Breast epithelium (tissue), 4 donors: ENCODE data around the gene CPN1. TPM values are rescaled to one million over a fixed set of nuclear protein-coding genes. Genes with fewer than 3 reads are reported as not detected.

Source experiments
- DNase-seq, 2 donors: peaks; one replicate each; pipeline ENCODE4 v3.0.0-alpha.2; 2019; ENCODE audit warnings: low spot score in 2 of 2
- H3K27ac ChIP-seq, 2 donors: fragments of 200-600 bp; sonication (generic) in 1 of 2; one replicate each; pipeline ENCODE4 v1.5.1; 2016 to 2019; ENCODE audit warnings: mild to moderate bottlenecking in 1 of 2
- H3K27me3 ChIP-seq, 2 donors: fragments of 200-600 bp; sonication (generic) in 1 of 2; one replicate each; pipeline versions ENCODE4 v1.5.1 to v1.6.0; 2017 to 2019; ENCODE audit warnings: control low read depth in 1 of 2, mild to moderate bottlenecking in 1 of 2
- H3K36me3 ChIP-seq: fragments of 200-600 bp; one replicate; pipeline ENCODE4 v1.5.1; 2019
- H3K4me1 ChIP-seq, 2 donors: fragments of 200-600 bp; sonication (generic); one replicate each; pipeline ENCODE4 v1.5.1; 2016 to 2019; ENCODE audit warnings: control low read depth in 1 of 2
- H3K4me3 ChIP-seq, 3 donors: fragments of 200-600 bp; sonication (generic); 1 replicate in 2 of 3; 2 replicates in 1 of 3; pipeline ENCODE4 v1.5.1; 2016 to 2019; ENCODE audit warnings: mild to moderate bottlenecking in 3 of 3, moderate library complexity in 2 of 3
- H3K9me3 ChIP-seq, 2 donors: fragments of 200-600 bp; sonication (generic) in 1 of 2; one replicate each; pipeline ENCODE4 v1.5.1; 2016 to 2019; ENCODE audit warnings: control low read depth in 1 of 2
- POLR2A ChIP-seq: fragments of 450-650 bp; IDR thresholded peaks from one replicate; pipeline ENCODE4 v1.6.1; 2016; ENCODE audit warnings: antibody characterized with exemption, mild to moderate bottlenecking, moderate library complexity
- POLR2AphosphoS5 ChIP-seq, 3 donors: sonication (generic); formaldehyde crosslinking; IDR thresholded peaks; one replicate each; pipeline ENCODE4 v1.6.1; 2017; ENCODE audit warnings: antibody characterized with exemption in 3 of 3
- intact Hi-C: fragments of 100-400 bp; cut with DNase I; formaldehyde crosslinking; loops from one replicate; pipeline ENCODE4 v1.15.1; 2023; ENCODE audit warnings: low total_unique reads
- total RNA-seq, 3 donors: library from RNA; depleted of rRNA; stranded (reverse); fragments of >200 nt; gene quantifications; one replicate each; pipeline ENCODE4 v1.1.0, GENCODE V29; 2016
- TF ChIP-seq, protein P1 (sequence below), 3 donors: fragments of 450-650 bp; IDR thresholded peaks; one replicate each; pipeline ENCODE4 v1.5.1; 2016 to 2017; ENCODE audit warnings: antibody characterized with exemption in 3 of 3, mild to moderate bottlenecking in 3 of 3, moderate library complexity in 3 of 3

The CPN1 gene
- total RNA-seq, 3 donors from 2014 or later: not detected

DNA sequence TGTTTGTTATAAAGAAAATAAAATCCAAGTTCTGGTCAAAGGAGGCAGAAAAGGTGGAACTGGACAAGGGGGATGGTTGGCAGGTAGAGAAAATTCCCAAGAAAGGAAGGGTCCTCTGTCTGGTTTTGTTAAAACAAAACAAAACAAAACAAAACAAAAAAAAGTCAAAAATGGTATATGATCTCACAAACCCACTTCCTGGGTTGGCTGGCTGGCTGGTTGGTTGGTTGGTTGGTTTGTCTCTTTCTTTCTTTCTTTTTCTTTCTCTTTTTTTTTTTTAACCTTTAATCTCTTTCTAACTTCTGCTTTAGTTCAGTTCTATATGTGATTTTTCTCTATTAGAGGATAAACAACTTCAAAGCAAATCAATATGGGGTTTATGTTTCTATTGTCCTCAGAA is 41.1 kb upstream of the CPN1 start:
- H3K4me3 ChIP-seq: no peak overlapping the region
- peaks cover 0 to 1% of the 10 kb centered on the region in 2 donors for H3K27me3 ChIP-seq
- H3K27ac ChIP-seq: no peak overlapping the region
- no peaks in the 10 kb centered on the region for H3K4me1 ChIP-seq
- no peak for DNase-seq
- H3K9me3 ChIP-seq: no peaks in the 10 kb centered on the region
- TF ChIP-seq, protein P1, sequence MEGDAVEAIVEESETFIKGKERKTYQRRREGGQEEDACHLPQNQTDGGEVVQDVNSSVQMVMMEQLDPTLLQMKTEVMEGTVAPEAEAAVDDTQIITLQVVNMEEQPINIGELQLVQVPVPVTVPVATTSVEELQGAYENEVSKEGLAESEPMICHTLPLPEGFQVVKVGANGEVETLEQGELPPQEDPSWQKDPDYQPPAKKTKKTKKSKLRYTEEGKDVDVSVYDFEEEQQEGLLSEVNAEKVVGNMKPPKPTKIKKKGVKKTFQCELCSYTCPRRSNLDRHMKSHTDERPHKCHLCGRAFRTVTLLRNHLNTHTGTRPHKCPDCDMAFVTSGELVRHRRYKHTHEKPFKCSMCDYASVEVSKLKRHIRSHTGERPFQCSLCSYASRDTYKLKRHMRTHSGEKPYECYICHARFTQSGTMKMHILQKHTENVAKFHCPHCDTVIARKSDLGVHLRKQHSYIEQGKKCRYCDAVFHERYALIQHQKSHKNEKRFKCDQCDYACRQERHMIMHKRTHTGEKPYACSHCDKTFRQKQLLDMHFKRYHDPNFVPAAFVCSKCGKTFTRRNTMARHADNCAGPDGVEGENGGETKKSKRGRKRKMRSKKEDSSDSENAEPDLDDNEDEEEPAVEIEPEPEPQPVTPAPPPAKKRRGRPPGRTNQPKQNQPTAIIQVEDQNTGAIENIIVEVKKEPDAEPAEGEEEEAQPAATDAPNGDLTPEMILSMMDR (IDR thresholded peaks at IDR 0.05): no peak
- no peak for TF ChIP-seq POLR2A
- no peak for TF ChIP-seq POLR2AphosphoS5 (IDR thresholded peaks at IDR 0.05)
- intact Hi-C loops: no loop called here
- H3K36me3 ChIP-seq: no peaks in the 10 kb centered on the region

DNA sequence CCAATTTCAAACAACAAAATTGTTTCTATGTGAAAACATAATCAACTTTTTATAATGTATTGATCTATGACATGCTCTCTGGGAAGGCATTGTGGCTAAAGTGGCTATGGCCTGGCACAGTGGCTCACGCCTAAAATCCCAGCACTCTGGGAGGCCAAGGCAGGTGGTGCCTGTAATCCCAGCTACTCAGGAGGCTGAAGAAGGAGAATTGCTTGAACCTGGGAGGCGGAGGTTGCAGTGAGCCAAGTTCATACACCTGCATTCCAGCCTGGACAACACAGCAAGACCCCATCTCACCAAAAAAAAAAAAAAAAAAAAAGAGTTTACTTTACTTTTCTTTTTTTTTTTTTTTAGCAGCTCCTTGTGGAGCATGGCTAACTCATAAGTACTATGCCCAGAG is 38.9 kb upstream of the CPN1 start:
- Histone ChIP-seq H3K27ac (no peak overlapping the region), H3K9me3 (no peaks in the 10 kb centered on the region), H3K36me3 (no peaks in the 10 kb centered on the region), H3K27me3 (peaks cover 0 to 7% of the 10 kb centered on the region in 2 donors), H3K4me3 (no peak overlapping the region), H3K4me1 (no peaks in the 10 kb centered on the region)
- DNase-seq: no peak
- no peak for TF ChIP-seq POLR2A
- TF ChIP-seq, protein P1 (IDR thresholded peaks at IDR 0.05): no peak
- no peak for TF ChIP-seq POLR2AphosphoS5 (IDR thresholded peaks at IDR 0.05)
- intact Hi-C loops: no loop called here

DNA sequence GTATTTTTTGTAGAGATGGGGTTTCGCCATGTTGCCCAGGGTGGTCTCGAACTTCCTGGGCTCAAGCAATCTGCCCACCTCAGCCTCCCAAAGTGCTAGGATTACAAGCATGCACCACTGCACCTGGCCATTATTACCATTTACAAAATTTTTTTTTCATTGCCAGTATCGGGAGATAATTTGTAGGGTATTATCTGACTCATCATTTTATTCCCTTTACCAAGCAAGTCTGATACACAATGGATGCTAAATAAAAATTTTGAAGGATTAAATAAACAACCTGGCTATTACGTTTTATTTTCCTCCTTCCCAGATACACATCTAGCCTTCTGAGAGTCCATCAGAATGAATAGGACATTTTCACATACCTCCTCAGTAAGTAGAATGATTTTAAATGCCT is 38.1 kb upstream of the CPN1 start:
- Histone ChIP-seq H3K27ac (no peak overlapping the region), H3K4me3 (no peak overlapping the region), H3K36me3 (no peaks in the 10 kb centered on the region), H3K27me3 (peaks cover 0 to 11% of the 10 kb centered on the region in 2 donors), H3K4me1 (no peaks in the 10 kb centered on the region), H3K9me3 (no peaks in the 10 kb centered on the region)
- TF ChIP-seq POLR2AphosphoS5 (IDR thresholded peaks at IDR 0.05): no peak
- TF ChIP-seq POLR2A: no peak
- TF ChIP-seq, protein P1 (IDR thresholded peaks at IDR 0.05): no peak
- intact Hi-C loops: no loop called here
- DNase-seq: no peak

DNA sequence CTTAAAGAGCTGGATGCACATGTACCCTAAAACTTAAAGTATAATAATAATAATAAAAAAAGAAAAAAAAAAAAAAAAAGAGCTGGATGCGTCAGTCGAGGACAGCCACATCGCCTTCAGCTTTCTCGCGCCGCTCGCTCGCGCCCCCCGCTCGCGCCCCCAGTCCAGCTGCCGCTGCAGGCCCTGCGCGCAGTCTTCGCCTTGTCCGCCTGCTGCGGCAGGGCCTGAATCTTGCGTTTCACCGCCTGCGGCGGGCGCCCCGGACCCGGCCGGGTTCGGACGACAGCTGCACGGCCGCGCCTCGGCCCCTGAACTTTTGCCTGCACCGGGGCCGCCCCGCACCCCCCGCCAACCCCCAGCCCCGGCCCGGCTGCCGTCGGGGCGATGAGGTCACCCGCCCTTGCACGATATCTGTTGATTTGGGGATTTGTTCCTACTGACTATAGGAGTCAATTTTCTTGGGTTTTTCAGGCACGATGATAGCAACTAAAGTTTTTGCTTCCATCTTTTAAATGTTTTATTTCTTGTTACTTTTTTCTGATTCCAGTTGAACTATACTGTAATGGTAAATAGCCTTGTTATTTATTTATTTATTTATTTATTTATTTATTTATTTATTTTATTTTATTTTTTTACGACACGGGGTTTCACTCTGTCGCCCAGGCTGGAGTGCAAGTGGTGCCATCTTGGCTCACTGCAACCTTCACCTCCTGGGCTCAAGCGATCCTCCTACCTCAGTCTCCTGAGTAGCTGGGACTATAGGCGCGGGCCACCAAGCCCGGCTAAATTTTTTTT is 33.5 kb upstream of the CPN1 start:
- no peaks in the 10 kb centered on the region for H3K9me3 ChIP-seq
- intact Hi-C loops: no loop called here
- no peaks in the 10 kb centered on the region for H3K36me3 ChIP-seq
- no peak overlapping the region for H3K27ac ChIP-seq
- no peak for DNase-seq
- TF ChIP-seq POLR2AphosphoS5 (IDR thresholded peaks at IDR 0.05) (no peak), POLR2A (no peak)
- TF ChIP-seq, protein P1 (IDR thresholded peaks at IDR 0.05): no peak
- peak overlapping the region in 1 of 3 donors; percentile 33 for H3K4me3 ChIP-seq
- no peaks in the 10 kb centered on the region for H3K4me1 ChIP-seq
- peaks cover 0 to 11% of the 10 kb centered on the region in 2 donors for H3K27me3 ChIP-seq

DNA sequence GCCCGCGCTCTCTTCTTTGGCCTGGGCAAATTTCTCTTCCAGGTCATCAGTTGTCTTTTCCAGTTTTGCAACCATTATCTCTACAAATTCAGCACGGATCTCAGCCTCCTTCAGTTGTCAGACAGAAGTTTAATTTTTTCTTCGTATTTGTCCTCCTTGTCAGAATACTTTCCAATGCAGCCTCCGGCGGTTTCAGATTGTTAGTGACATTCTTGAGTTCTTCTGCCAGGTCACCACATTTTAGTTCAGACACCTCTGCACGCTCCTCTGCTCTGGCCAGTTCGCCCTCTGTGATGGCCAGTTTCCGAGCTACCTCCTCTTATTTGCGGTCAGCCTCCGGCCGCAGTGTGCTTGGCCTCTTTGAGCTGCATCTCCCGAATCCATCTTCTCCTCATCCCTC is 32.8 kb upstream of the CPN1 start:
- DNase-seq: no peak
- Histone ChIP-seq H3K27me3 (peaks cover 0 to 11% of the 10 kb centered on the region in 2 donors), H3K9me3 (no peaks in the 10 kb centered on the region), H3K27ac (no peak overlapping the region), H3K36me3 (no peaks in the 10 kb centered on the region), H3K4me1 (no peaks in the 10 kb centered on the region), H3K4me3 (no peak overlapping the region)
- intact Hi-C loops: no loop called here
- TF ChIP-seq POLR2AphosphoS5 (IDR thresholded peaks at IDR 0.05) (no peak), POLR2A (no peak)
- TF ChIP-seq, protein P1 (IDR thresholded peaks at IDR 0.05): no peak
